ENCODE results near the gene PDCL3. TPM values are rescaled to one million over a fixed set of nuclear protein-coding genes. Genes with fewer than 3 reads are reported as not detected.

PDCL3 gene
- total RNA-seq, 2 donors from 2014 or later, result 37.0 to 39.5 TPM

- H3K36me3 Mint-ChIP-seq, result peaks cover 0 to 9% of the 10 kb centered on the region in 2 donors
- peak overlapping the region in 1 of 2 donors; percentile 15 for H3K27ac Mint-ChIP-seq
- DNase-seq (ENCODE audit: low spot score in 2 of 2) (no peak), ATAC-seq (no peak)
- peaks cover 0 to 7% of the 10 kb centered on the region in 2 donors for H3K9me3 Mint-ChIP-seq
These were observed 26.7 kb downstream of the PDCL3 start for GRCh38 chr2:100589527-100589926.

GRCh38 chr2:100592226-100592625, 29.4 kb downstream of the PDCL3 start:
- ATAC-seq (no peak), DNase-seq (ENCODE audit: low spot score in 2 of 2) (no peak)
- Mint-ChIP-seq H3K27ac (no peak overlapping the region), H3K9me3 (no peaks in the 10 kb centered on the region), H3K36me3 (no peaks in the 10 kb centered on the region)

GRCh38 chr2:100596465-100596864, 33.7 kb downstream of the PDCL3 start:
- no peaks in the 10 kb centered on the region for H3K36me3 Mint-ChIP-seq
- no peak overlapping the region for H3K27ac Mint-ChIP-seq
- ATAC-seq (no peak), DNase-seq (ENCODE audit: low spot score in 2 of 2) (no peak)
- H3K9me3 Mint-ChIP-seq, result no peaks in the 10 kb centered on the region

- no peaks in the 10 kb centered on the region for H3K36me3 Mint-ChIP-seq
- no peak for DNase-seq (ENCODE audit: low spot score in 2 of 2)
- H3K9me3 Mint-ChIP-seq, result no peaks in the 10 kb centered on the region
- no peak overlapping the region for H3K27ac Mint-ChIP-seq
- ATAC-seq, result no peak
These were observed 36.8 kb downstream of the PDCL3 start for GRCh38 chr2:100599566-100599965.

- Mint-ChIP-seq H3K27ac (no peak overlapping the region), H3K36me3 (no peaks in the 10 kb centered on the region), H3K9me3 (no peaks in the 10 kb centered on the region)
- no peak for DNase-seq (ENCODE audit: low spot score in 2 of 2)
- no peak for ATAC-seq
These were observed 38.9 kb downstream of the PDCL3 start for GRCh38 chr2:100601661-100602060.

GRCh38 chr2:100603414-100603813, 40.6 kb downstream of the PDCL3 start:
- DNase-seq (ENCODE audit: low spot score in 2 of 2) (no peak), ATAC-seq (no peak)
- Mint-ChIP-seq H3K27ac (no peak overlapping the region), H3K36me3 (no peaks in the 10 kb centered on the region), H3K9me3 (no peaks in the 10 kb centered on the region)

- no peaks in the 10 kb centered on the region for H3K36me3 Mint-ChIP-seq
- no peak for ATAC-seq
- H3K9me3 Mint-ChIP-seq, result no peaks in the 10 kb centered on the region
- no peak overlapping the region for H3K27ac Mint-ChIP-seq
- no peak for DNase-seq (ENCODE audit: low spot score in 2 of 2)
These were observed 41.3 kb downstream of the PDCL3 start for GRCh38 chr2:100603948-100604633.

GRCh38 chr2:100606332-100606725, 43.5 kb downstream of the PDCL3 start:
- no peaks in the 10 kb centered on the region for H3K36me3 Mint-ChIP-seq
- no peak for ATAC-seq

GRCh38 chr2:100606726-100607343, 44.0 kb downstream of the PDCL3 start:
- ATAC-seq (peak; percentile 53 to 56), DNase-seq (ENCODE audit: low spot score in 2 of 2) (peak in 1 of 2 donors; percentile 37)
- no peak overlapping the region for H3K27ac Mint-ChIP-seq
- H3K36me3 Mint-ChIP-seq, result no peaks in the 10 kb centered on the region
- H3K9me3 Mint-ChIP-seq, result no peaks in the 10 kb centered on the region

More at GRCh38 chr2:100606332-100606725, 43.5 kb downstream of the PDCL3 start:
- Mint-ChIP-seq H3K27ac (no peak overlapping the region), H3K9me3 (no peaks in the 10 kb centered on the region)
- no peak for DNase-seq (ENCODE audit: low spot score in 2 of 2)

- DNase-seq (ENCODE audit: low spot score in 2 of 2) (peak; percentile 72 to 79), ATAC-seq (peak; percentile 84 to 92)
- H3K27ac Mint-ChIP-seq, result no peak overlapping the region
- no peaks in the 10 kb centered on the region for H3K9me3 Mint-ChIP-seq
- no peaks in the 10 kb centered on the region for H3K36me3 Mint-ChIP-seq
These were observed 47.6 kb downstream of the PDCL3 start for GRCh38 chr2:100610381-100610831.

GRCh38 chr2:100611079-100612029, 48.6 kb downstream of the PDCL3 start:
- no peaks in the 10 kb centered on the region for H3K36me3 Mint-ChIP-seq
- DNase-seq (ENCODE audit: low spot score in 2 of 2) (no peak), ATAC-seq (no peak)
- H3K9me3 Mint-ChIP-seq, result no peaks in the 10 kb centered on the region
- H3K27ac Mint-ChIP-seq, result no peak overlapping the region

- Mint-ChIP-seq H3K9me3 (no peaks in the 10 kb centered on the region), H3K27ac (no peak overlapping the region), H3K36me3 (no peaks in the 10 kb centered on the region)
- DNase-seq (ENCODE audit: low spot score in 2 of 2) (no peak), ATAC-seq (no peak)
These were observed 49.7 kb downstream of the PDCL3 start for GRCh38 chr2:100612388-100613000.

GRCh38 chr2:100613719-100614118, 50.9 kb downstream of the PDCL3 start:
- H3K9me3 Mint-ChIP-seq, result no peaks in the 10 kb centered on the region
- no peaks in the 10 kb centered on the region for H3K36me3 Mint-ChIP-seq
- H3K27ac Mint-ChIP-seq, result no peak overlapping the region
- no peak for ATAC-seq
- DNase-seq (ENCODE audit: low spot score in 2 of 2), result no peak

- Mint-ChIP-seq H3K27ac (peak overlapping the region in 1 of 2 donors; percentile 30), H3K36me3 (no peaks in the 10 kb centered on the region), H3K9me3 (no peaks in the 10 kb centered on the region)
- ATAC-seq (no peak), DNase-seq (ENCODE audit: low spot score in 2 of 2) (no peak)
These were observed 51.7 kb downstream of the PDCL3 start for GRCh38 chr2:100614455-100615000.

- Mint-ChIP-seq H3K27ac (no peak overlapping the region), H3K36me3 (no peaks in the 10 kb centered on the region), H3K9me3 (no peaks in the 10 kb centered on the region)
- DNase-seq (ENCODE audit: low spot score in 2 of 2), result no peak
- no peak for ATAC-seq
These were observed 52.7 kb downstream of the PDCL3 start for GRCh38 chr2:100615471-100615870.

- Mint-ChIP-seq H3K9me3 (peaks cover 0 to 3% of the 10 kb centered on the region in 2 donors), H3K36me3 (no peaks in the 10 kb centered on the region)
- no peak for ATAC-seq
These were observed 53.1 kb downstream of the PDCL3 start for GRCh38 chr2:100615886-100616285.

More at GRCh38 chr2:100615886-100616285, 53.1 kb downstream of the PDCL3 start:
- no peak overlapping the region for H3K27ac Mint-ChIP-seq
- no peak for DNase-seq (ENCODE audit: low spot score in 2 of 2)
